Astrocyte (in vitro differentiated cells and primary cell): ENCODE measurements around the gene NPTXR. TPM values are rescaled to one million over a fixed set of nuclear protein-coding genes. Genes with fewer than 3 reads are reported as not detected.

Experiments used
- DNase-seq: peaks from one replicate; pipeline ENCODE4 v3.0.0-alpha.2; 2010; ENCODE audit warnings: low read depth
- FAIRE-seq: peaks from 2 replicates; lab custom pipeline; 2011; peaks lifted over from hg19 to GRCh38; lab: Jason Lieb, UNC
- H2AFZ ChIP-seq: 2 replicates; pipeline ENCODE4 v1.6.0; 2012; ENCODE audit warnings: low read depth, low read length, inconsistent platforms
- H3K27ac ChIP-seq: 2 replicates; pipeline ENCODE4 v1.5.1; 2011; ENCODE audit warnings: low read depth, low read length, inconsistent platforms
- H3K27me3 ChIP-seq: 2 replicates; pipeline ENCODE4 v1.6.0; 2011; ENCODE audit warnings: low read length, inconsistent platforms; ENCODE audit not compliant: insufficient read depth
- H3K36me3 ChIP-seq: 2 replicates; pipeline ENCODE4 v1.5.1; 2011; ENCODE audit warnings: low read length, inconsistent platforms; ENCODE audit not compliant: insufficient read depth
- H3K4me1 ChIP-seq: 2 replicates; pipeline ENCODE4 v1.5.1; 2011; ENCODE audit warnings: low read length, inconsistent platforms; ENCODE audit not compliant: insufficient read depth
- H3K4me2 ChIP-seq: 2 replicates; pipeline ENCODE4 v1.6.0; 2012; ENCODE audit warnings: low read length, inconsistent platforms
- H3K4me3 ChIP-seq: 2 replicates; pipeline ENCODE4 v1.5.1; 2011; ENCODE audit warnings: low read depth, mild to moderate bottlenecking, low read length, inconsistent platforms; ENCODE audit not compliant: insufficient read depth
- H3K79me2 ChIP-seq: 2 replicates; pipeline ENCODE4 v1.6.0; 2012; ENCODE audit warnings: mild to moderate bottlenecking, low read length, inconsistent platforms; ENCODE audit not compliant: insufficient read depth
- H3K9ac ChIP-seq: 2 replicates; pipeline ENCODE4 v1.6.0; 2012; ENCODE audit warnings: mild to moderate bottlenecking, low read length, inconsistent platforms
- H3K9me3 ChIP-seq: 2 replicates; pipeline ENCODE4 v1.5.1; 2012; ENCODE audit warnings: low read depth, mild to moderate bottlenecking, low read length, inconsistent platforms; ENCODE audit not compliant: insufficient read depth
- H4K20me1 ChIP-seq: 2 replicates; pipeline ENCODE4 v1.6.0; 2012; ENCODE audit warnings: low read length, inconsistent platforms; ENCODE audit not compliant: insufficient read depth
- H3K27ac Mint-ChIP-seq: one replicate; pipeline ENCODE4 v1.8.0; 2021; ENCODE audit warnings: mild to moderate bottlenecking, mixed read lengths; ENCODE audit not compliant: unreplicated experiment
- H3K27me3 Mint-ChIP-seq: one replicate; pipeline ENCODE4 v1.8.0; 2021; ENCODE audit warnings: low read depth, mixed read lengths; ENCODE audit not compliant: unreplicated experiment
- H3K36me3 Mint-ChIP-seq: one replicate; pipeline ENCODE4 v1.8.0; 2021; ENCODE audit warnings: low read depth, mixed read lengths; ENCODE audit not compliant: unreplicated experiment
- H3K4me1 Mint-ChIP-seq: one replicate; pipeline ENCODE4 v1.8.0; 2021; ENCODE audit warnings: low read depth, mixed read lengths; ENCODE audit not compliant: unreplicated experiment
- H3K4me3 Mint-ChIP-seq: one replicate; pipeline ENCODE4 v1.8.0; 2021; ENCODE audit warnings: mild to moderate bottlenecking, moderate library complexity, mixed read lengths; ENCODE audit not compliant: unreplicated experiment
- H3K9me3 Mint-ChIP-seq: one replicate; pipeline ENCODE4 v1.8.0; 2021; ENCODE audit warnings: mild to moderate bottlenecking, mixed read lengths; ENCODE audit not compliant: unreplicated experiment
- EZH2 ChIP-seq: IDR thresholded peaks from 2 replicates; pipeline ENCODE4 v1.6.1; 2012; ENCODE audit warnings: mild to moderate bottlenecking, low read length, inconsistent platforms; ENCODE audit not compliant: insufficient read depth
- total RNA-seq: library from RNA; stranded (reverse); gene quantifications from 2 replicates; pipeline ENCODE4 v1.2.1, GENCODE V29; 2021
- TF ChIP-seq, protein P1 (sequence below): IDR thresholded peaks from 2 replicates; pipeline ENCODE4 v1.5.1; 2011; ENCODE audit warnings: low read depth, mild to moderate bottlenecking, inconsistent platforms, low read length, moderate library complexity; ENCODE audit not compliant: insufficient read depth

The NPTXR gene
- total RNA-seq, 1 donor from 2014 or later = 5.4 TPM

DNA sequence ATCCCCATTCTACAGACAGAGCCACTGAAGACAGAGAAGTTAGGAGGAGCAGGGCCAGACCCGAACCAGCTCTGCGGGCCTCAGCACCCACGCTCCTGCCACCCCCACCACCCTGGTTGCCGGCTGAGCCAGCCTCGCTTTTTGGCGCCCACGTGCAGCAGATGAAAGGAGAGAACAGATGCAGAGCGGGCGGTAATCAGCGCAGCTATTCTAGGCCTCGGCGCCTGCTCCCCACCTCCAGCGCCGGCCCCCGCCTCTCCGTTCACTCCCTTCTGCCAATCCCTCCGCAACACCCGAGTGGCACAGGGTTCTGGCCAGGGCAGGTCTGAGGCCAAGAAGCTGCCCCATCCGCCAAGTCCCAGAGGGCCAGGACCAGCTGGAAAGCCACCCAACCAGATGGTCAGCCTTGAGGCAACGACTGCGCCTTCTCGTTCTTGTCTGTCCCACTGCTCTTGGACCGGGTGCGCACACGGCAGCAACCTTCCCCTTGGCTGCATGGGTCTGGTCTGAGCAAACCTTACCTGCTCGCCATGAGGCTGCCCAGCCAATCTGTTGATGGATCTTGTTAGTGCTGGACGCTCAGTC lies 66.6 kb downstream of the NPTXR start:
- no peaks in the 10 kb centered on the region for H3K9me3 Mint-ChIP-seq
- Histone ChIP-seq H3K4me3 (no peak overlapping the region), H3K4me1 (no peaks in the 10 kb centered on the region), H2AFZ (no peak overlapping the region), H3K27ac (no peak overlapping the region), H3K4me2 (no peak overlapping the region), H3K27me3 (no peaks in the 10 kb centered on the region), H3K9ac (no peak overlapping the region), H3K79me2 (no peaks in the 10 kb centered on the region), H3K9me3 (no peaks in the 10 kb centered on the region), H4K20me1 (no peaks in the 10 kb centered on the region), H3K36me3 (no peaks in the 10 kb centered on the region)
- TF ChIP-seq EZH2 = no peak
- TF ChIP-seq, protein P1, sequence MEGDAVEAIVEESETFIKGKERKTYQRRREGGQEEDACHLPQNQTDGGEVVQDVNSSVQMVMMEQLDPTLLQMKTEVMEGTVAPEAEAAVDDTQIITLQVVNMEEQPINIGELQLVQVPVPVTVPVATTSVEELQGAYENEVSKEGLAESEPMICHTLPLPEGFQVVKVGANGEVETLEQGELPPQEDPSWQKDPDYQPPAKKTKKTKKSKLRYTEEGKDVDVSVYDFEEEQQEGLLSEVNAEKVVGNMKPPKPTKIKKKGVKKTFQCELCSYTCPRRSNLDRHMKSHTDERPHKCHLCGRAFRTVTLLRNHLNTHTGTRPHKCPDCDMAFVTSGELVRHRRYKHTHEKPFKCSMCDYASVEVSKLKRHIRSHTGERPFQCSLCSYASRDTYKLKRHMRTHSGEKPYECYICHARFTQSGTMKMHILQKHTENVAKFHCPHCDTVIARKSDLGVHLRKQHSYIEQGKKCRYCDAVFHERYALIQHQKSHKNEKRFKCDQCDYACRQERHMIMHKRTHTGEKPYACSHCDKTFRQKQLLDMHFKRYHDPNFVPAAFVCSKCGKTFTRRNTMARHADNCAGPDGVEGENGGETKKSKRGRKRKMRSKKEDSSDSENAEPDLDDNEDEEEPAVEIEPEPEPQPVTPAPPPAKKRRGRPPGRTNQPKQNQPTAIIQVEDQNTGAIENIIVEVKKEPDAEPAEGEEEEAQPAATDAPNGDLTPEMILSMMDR = no peak
- H3K27ac Mint-ChIP-seq = no peak overlapping the region
- no peak overlapping the region for H3K4me3 Mint-ChIP-seq
- H3K27me3 Mint-ChIP-seq = peaks cover 6% of the 10 kb centered on the region
- H3K36me3 Mint-ChIP-seq = peaks cover 9% of the 10 kb centered on the region
- no peaks in the 10 kb centered on the region for H3K4me1 Mint-ChIP-seq
- FAIRE-seq (no peak), DNase-seq (no peak)

- no peaks in the 10 kb centered on the region for H3K79me2 ChIP-seq
- H3K27me3 ChIP-seq = no peaks in the 10 kb centered on the region
- no peak overlapping the region for H3K4me3 Mint-ChIP-seq
- no peaks in the 10 kb centered on the region for H3K4me1 ChIP-seq
- TF ChIP-seq, protein P1 = no peak
- FAIRE-seq (no peak), DNase-seq (no peak)
- H2AFZ ChIP-seq = no peak overlapping the region
- no peaks in the 10 kb centered on the region for H3K9me3 ChIP-seq
- H3K4me3 ChIP-seq = no peak overlapping the region
- no peak overlapping the region for H3K9ac ChIP-seq
- H3K4me2 ChIP-seq = no peak overlapping the region
- H3K9me3 Mint-ChIP-seq = no peaks in the 10 kb centered on the region
- peaks cover 14% of the 10 kb centered on the region for H3K27me3 Mint-ChIP-seq
- no peaks in the 10 kb centered on the region for H3K36me3 ChIP-seq
- peaks cover 9% of the 10 kb centered on the region for H3K36me3 Mint-ChIP-seq
- H4K20me1 ChIP-seq = no peaks in the 10 kb centered on the region
- H3K27ac ChIP-seq = no peak overlapping the region
- H3K27ac Mint-ChIP-seq = peak overlapping the region; percentile 84
- H3K4me1 Mint-ChIP-seq = no peaks in the 10 kb centered on the region
Measured at GRCh38 chr22:38776086-38776485, 67.7 kb downstream of the NPTXR start.

DNA sequence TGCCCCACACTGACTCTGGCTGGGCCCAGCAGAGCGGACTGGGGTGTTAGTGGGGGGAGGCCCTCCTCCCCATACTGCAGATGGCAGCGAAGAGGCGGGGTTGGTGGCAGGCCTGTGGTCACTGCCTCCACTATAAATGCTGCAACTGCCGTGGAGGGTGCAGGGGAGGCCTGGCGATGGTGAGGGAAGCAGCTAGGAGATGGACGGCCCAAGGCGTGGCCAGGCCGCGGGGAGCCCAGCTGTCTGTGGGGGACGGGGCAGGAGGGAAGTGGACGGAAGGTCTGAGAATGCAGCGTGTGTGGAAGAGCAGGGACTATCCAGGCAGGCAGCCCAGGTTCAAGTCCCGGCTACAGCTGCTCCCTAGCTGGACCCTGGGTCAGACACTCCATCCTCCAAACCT lies 68.2 kb downstream of the NPTXR start:
- no peak overlapping the region for H3K4me3 Mint-ChIP-seq
- DNase-seq (no peak), FAIRE-seq (no peak)
- Histone ChIP-seq H2AFZ (no peak overlapping the region), H3K9me3 (no peaks in the 10 kb centered on the region), H3K4me1 (no peaks in the 10 kb centered on the region), H3K4me3 (no peak overlapping the region), H3K9ac (no peak overlapping the region), H3K27me3 (no peaks in the 10 kb centered on the region), H4K20me1 (no peaks in the 10 kb centered on the region), H3K36me3 (no peaks in the 10 kb centered on the region), H3K4me2 (no peak overlapping the region), H3K27ac (no peak overlapping the region), H3K79me2 (no peaks in the 10 kb centered on the region)
- H3K9me3 Mint-ChIP-seq = no peaks in the 10 kb centered on the region
- H3K4me1 Mint-ChIP-seq = no peaks in the 10 kb centered on the region
- H3K27me3 Mint-ChIP-seq = peaks cover 16% of the 10 kb centered on the region
- H3K36me3 Mint-ChIP-seq = peaks cover 9% of the 10 kb centered on the region
- TF ChIP-seq, protein P1 = no peak
- TF ChIP-seq EZH2 = no peak
- H3K27ac Mint-ChIP-seq = no peak overlapping the region
